Upper lobe of left lung (tissue), 4 donors: Measurements from ENCODE around the gene ACTA2.

Experiments
- CTCF ChIP-seq, 6 experiments: fragments of 450-650 bp in 4 of 6; fragments of 200-600 bp in 2 of 6; sonication (generic) in 2 of 6; IDR thresholded peaks; one replicate each; pipeline ENCODE4 v1.5.1; 2016 to 2019; ENCODE audit warnings: antibody characterized with exemption in 6 of 6
- EP300 ChIP-seq, 4 donors: sonication (generic); formaldehyde crosslinking; IDR thresholded peaks; one replicate each; pipeline ENCODE4 v1.5.1; 2017; ENCODE audit warnings: antibody characterized with exemption in 4 of 4, control low read depth in 2 of 4
- POLR2A ChIP-seq, 4 donors: fragments of 450-650 bp; IDR thresholded peaks; one replicate each; pipeline ENCODE4 v1.5.1; 2016 to 2017; ENCODE audit warnings: antibody characterized with exemption in 4 of 4, mild to moderate bottlenecking in 2 of 4

- TF ChIP-seq CTCF (IDR thresholded peaks at IDR 0.05) = no peak
- TF ChIP-seq POLR2A (IDR thresholded peaks at IDR 0.05) = no peak
- TF ChIP-seq EP300 (IDR thresholded peaks at IDR 0.05) = no peak
Measured at GRCh38 chr10:88952647-88953111, at the start of gene ACTA2.
